Endothelial cell of umbilical vein (primary cell): ENCODE measurements around the gene TBX21.

Source experiments
- CTCF ChIP-seq, 2 donors: IDR thresholded peaks; 1 replicate in 1 of 2; 2 replicates in 1 of 2; pipeline ENCODE4 v1.5.1; 2011; ENCODE audit warnings: low read length in 2 of 2, mild to moderate bottlenecking in 2 of 2, moderate library complexity in 2 of 2, control low read depth in 1 of 2, inconsistent platforms in 1 of 2, low read depth in 1 of 2; ENCODE audit not compliant: insufficient read depth in 1 of 2; ENCODE audit errors: extremely low read depth in 1 of 2
- GATA2 ChIP-seq: IDR thresholded peaks from 2 replicates; pipeline ENCODE4 v1.7.0; 2011; ENCODE audit warnings: low read depth, mild to moderate bottlenecking, moderate library complexity, mixed read lengths, low read length; ENCODE audit not compliant: insufficient read length, insufficient read depth
- POLR2AphosphoS5 ChIP-seq: IDR thresholded peaks from 2 replicates; pipeline ENCODE4 v1.6.1; 2012; ENCODE audit warnings: low read depth, mild to moderate bottlenecking, control low read depth, low read length, moderate library complexity; ENCODE audit not compliant: insufficient read depth

GRCh38 chr17:47744168-47745036 is 11.4 kb downstream of the TBX21 start:
- no peak for TF ChIP-seq CTCF (IDR thresholded peaks at IDR 0.05; ENCODE audit: extremely low read depth in 1 of 2, insufficient read depth in 1 of 2, low read depth in 1 of 2, low read length in 2 of 2)
- no peak for TF ChIP-seq POLR2AphosphoS5
- no peak for TF ChIP-seq GATA2
